HepG2 (cell line): ENCODE measurements around the gene WDR73. TPM values are rescaled to one million over a fixed set of nuclear protein-coding genes. Genes with fewer than 3 reads are reported as not detected.

Experiments used
- ATF7 ChIP-seq, 2 experiments: fragments of 450-650 bp in 1 of 2; sonication (generic) in 1 of 2; formaldehyde crosslinking in 1 of 2; IDR thresholded peaks; 2 replicates each; pipeline versions ENCODE4 v1.4.0 to v1.6.1; 2016 to 2020; ENCODE audit warnings: antibody characterized with exemption in 1 of 2, mild to moderate bottlenecking in 1 of 2, missing genetic modification reagents in 1 of 2
- CENPX ChIP-seq: sonication (generic); formaldehyde crosslinking; IDR thresholded peaks from 2 replicates; pipeline ENCODE4 v1.9.0; 2021; ENCODE audit warnings: mild to moderate bottlenecking, missing genetic modification reagents, moderate library complexity
- KLF11 ChIP-seq: IDR thresholded peaks from 2 replicates; pipeline ENCODE4 v1.6.1; 2016; ENCODE audit warnings: missing compliant biosample characterization
- RARG ChIP-seq: sonication (generic); formaldehyde crosslinking; IDR thresholded peaks from 2 replicates; pipeline ENCODE4 v1.4.0; 2020; ENCODE audit warnings: low read depth, mild to moderate bottlenecking, missing genetic modification reagents
- SMAD3 ChIP-seq: sonication (generic); formaldehyde crosslinking; IDR thresholded peaks from 2 replicates; pipeline ENCODE4 v1.4.0; 2020; ENCODE audit warnings: missing genetic modification reagents
- ZNF12 ChIP-seq: sonication (generic); formaldehyde crosslinking; IDR thresholded peaks from 2 replicates; pipeline ENCODE4 v1.5.0; 2020; ENCODE audit warnings: missing genetic modification reagents
- ZNF616 ChIP-seq: sonication (generic); formaldehyde crosslinking; IDR thresholded peaks from 2 replicates; pipeline ENCODE4 v1.5.0; 2020; ENCODE audit warnings: low read depth, mild to moderate bottlenecking, missing genetic modification reagents
- ZNF878 ChIP-seq: sonication (generic); formaldehyde crosslinking; IDR thresholded peaks from 2 replicates; pipeline ENCODE4 v1.8.1; 2023; ENCODE audit warnings: mild to moderate bottlenecking, missing genetic modification reagents, moderate library complexity
- ZZZ3 ChIP-seq: sonication (generic); formaldehyde crosslinking; IDR thresholded peaks from 2 replicates; pipeline ENCODE4 v1.4.0; 2020; ENCODE audit warnings: missing genetic modification reagents, mild to moderate bottlenecking, borderline replicate concordance
- polyA plus RNA-seq, 8 experiments: library from polyadenylated mRNA; depleted of rRNA in 3 of 8; stranded (reverse) in 7 of 8; unstranded in 1 of 8; fragments of >200 nt; fragmentation: Illumina TruSeq in 4 of 8; extraction: Trizol in 4 of 8; gene quantifications; 2 replicates each; pipeline versions ENCODE4 v1.2.1 to v1.2.3, GENCODE V29; 2011 to 2016; ENCODE audit warnings: low read depth in 4 of 8, missing spikeins in 1 of 8, mixed read lengths in 1 of 8; ENCODE audit not compliant: insufficient read depth in 1 of 8
- total RNA-seq, 5 experiments: library from RNA; depleted of rRNA; stranded (reverse); fragments of >200 nt; fragmentation: Illumina TruSeq; extraction: Trizol; gene quantifications; 2 replicates each; pipeline ENCODE4 v1.2.3, GENCODE V29; 2016; ENCODE audit warnings: low read depth in 1 of 5
- TF ChIP-seq, protein P1 (sequence below): sonication (generic); formaldehyde crosslinking; IDR thresholded peaks from 2 replicates; pipeline ENCODE4 v1.4.0; 2020; ENCODE audit warnings: missing genetic modification reagents
- TF ChIP-seq, protein P2 (sequence below): sonication (generic); formaldehyde crosslinking; IDR thresholded peaks from 2 replicates; pipeline ENCODE4 v1.8.1; 2023; ENCODE audit warnings: mild to moderate bottlenecking, missing genetic modification reagents
- TF ChIP-seq, protein P3 (sequence below): sonication (generic); formaldehyde crosslinking; IDR thresholded peaks from 2 replicates; pipeline ENCODE4 v1.4.0; 2020; ENCODE audit warnings: missing genetic modification reagents
- TF ChIP-seq, protein P4 (sequence below): sonication (generic); formaldehyde crosslinking; IDR thresholded peaks from 2 replicates; pipeline ENCODE4 v1.4.0; 2020; ENCODE audit warnings: mild to moderate bottlenecking, missing genetic modification reagents
- TF ChIP-seq, protein P5 (sequence below): sonication (generic); formaldehyde crosslinking; IDR thresholded peaks from 2 replicates; pipeline ENCODE4 v1.4.0; 2020; ENCODE audit warnings: mild to moderate bottlenecking, missing genetic modification reagents, borderline replicate concordance

WDR73 gene
- total and polyA plus RNA-seq, 2 of the 13 experiments (the other 11 are each of a cell fraction or from before 2014, with no cell fraction given), result 20.0 to 35.5 TPM

DNA sequence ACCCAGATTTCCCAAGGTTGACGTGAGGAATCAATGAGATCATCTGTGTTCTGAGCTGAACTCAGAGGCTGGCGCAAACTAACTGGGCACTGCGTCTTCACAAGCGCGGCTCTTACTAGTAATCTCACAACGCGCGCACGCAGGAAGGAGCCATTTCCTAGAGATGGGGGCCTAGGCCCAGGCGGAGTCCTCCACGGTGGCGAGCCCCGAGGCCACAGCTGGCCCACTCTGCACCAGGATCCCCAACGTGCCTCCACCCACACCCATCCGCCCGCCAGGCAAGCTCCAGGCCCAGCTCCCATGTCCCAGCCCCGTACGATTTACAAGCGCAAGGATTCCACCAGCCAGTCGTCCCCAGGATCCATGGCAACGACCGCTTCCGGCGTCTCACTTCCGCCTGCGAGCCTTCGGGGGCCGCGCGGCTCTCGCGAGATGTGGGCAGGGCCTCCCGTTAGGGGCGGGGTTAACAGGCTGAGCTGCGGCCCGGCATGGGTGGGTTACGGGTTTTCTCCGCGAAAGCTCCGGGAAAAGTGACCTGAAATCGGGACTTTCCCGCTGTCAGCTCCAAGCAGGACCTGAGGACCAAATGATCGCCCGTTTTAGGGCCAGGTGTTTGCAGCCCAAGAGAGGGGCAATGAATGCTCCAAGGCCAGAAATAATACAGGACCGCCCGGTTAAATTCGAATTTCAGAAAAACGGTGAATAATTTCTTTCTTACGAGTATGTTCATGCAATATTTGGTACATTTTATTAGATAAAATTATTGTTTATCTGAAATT is at the start of gene WDR73 (continued):
- TF ChIP-seq, protein P1, sequence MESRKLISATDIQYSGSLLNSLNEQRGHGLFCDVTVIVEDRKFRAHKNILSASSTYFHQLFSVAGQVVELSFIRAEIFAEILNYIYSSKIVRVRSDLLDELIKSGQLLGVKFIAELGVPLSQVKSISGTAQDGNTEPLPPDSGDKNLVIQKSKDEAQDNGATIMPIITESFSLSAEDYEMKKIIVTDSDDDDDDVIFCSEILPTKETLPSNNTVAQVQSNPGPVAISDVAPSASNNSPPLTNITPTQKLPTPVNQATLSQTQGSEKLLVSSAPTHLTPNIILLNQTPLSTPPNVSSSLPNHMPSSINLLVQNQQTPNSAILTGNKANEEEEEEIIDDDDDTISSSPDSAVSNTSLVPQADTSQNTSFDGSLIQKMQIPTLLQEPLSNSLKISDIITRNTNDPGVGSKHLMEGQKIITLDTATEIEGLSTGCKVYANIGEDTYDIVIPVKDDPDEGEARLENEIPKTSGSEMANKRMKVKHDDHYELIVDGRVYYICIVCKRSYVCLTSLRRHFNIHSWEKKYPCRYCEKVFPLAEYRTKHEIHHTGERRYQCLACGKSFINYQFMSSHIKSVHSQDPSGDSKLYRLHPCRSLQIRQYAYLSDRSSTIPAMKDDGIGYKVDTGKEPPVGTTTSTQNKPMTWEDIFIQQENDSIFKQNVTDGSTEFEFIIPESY, result no peak
- TF ChIP-seq, protein P2, sequence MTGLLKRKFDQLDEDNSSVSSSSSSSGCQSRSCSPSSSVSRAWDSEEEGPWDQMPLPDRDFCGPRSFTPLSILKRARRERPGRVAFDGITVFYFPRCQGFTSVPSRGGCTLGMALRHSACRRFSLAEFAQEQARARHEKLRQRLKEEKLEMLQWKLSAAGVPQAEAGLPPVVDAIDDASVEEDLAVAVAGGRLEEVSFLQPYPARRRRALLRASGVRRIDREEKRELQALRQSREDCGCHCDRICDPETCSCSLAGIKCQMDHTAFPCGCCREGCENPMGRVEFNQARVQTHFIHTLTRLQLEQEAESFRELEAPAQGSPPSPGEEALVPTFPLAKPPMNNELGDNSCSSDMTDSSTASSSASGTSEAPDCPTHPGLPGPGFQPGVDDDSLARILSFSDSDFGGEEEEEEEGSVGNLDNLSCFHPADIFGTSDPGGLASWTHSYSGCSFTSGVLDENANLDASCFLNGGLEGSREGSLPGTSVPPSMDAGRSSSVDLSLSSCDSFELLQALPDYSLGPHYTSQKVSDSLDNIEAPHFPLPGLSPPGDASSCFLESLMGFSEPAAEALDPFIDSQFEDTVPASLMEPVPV, result peak; percentile 57; the same call in 1 of the 2 replicates
- no peak for TF ChIP-seq CENPX (CRISPR knock-in tag)
- no peak for TF ChIP-seq ZNF878 (CRISPR knock-in tag)
- TF ChIP-seq, protein P3, sequence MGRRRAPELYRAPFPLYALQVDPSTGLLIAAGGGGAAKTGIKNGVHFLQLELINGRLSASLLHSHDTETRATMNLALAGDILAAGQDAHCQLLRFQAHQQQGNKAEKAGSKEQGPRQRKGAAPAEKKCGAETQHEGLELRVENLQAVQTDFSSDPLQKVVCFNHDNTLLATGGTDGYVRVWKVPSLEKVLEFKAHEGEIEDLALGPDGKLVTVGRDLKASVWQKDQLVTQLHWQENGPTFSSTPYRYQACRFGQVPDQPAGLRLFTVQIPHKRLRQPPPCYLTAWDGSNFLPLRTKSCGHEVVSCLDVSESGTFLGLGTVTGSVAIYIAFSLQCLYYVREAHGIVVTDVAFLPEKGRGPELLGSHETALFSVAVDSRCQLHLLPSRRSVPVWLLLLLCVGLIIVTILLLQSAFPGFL (CRISPR knock-in tag), result 0 out of 2 replicates have a peak, but pooled peaks have one; percentile 30
- TF ChIP-seq RARG, result no peak
- TF ChIP-seq SMAD3 (CRISPR knock-in tag), result no peak; the same call in 1 of the 2 replicates
- TF ChIP-seq, protein P4, sequence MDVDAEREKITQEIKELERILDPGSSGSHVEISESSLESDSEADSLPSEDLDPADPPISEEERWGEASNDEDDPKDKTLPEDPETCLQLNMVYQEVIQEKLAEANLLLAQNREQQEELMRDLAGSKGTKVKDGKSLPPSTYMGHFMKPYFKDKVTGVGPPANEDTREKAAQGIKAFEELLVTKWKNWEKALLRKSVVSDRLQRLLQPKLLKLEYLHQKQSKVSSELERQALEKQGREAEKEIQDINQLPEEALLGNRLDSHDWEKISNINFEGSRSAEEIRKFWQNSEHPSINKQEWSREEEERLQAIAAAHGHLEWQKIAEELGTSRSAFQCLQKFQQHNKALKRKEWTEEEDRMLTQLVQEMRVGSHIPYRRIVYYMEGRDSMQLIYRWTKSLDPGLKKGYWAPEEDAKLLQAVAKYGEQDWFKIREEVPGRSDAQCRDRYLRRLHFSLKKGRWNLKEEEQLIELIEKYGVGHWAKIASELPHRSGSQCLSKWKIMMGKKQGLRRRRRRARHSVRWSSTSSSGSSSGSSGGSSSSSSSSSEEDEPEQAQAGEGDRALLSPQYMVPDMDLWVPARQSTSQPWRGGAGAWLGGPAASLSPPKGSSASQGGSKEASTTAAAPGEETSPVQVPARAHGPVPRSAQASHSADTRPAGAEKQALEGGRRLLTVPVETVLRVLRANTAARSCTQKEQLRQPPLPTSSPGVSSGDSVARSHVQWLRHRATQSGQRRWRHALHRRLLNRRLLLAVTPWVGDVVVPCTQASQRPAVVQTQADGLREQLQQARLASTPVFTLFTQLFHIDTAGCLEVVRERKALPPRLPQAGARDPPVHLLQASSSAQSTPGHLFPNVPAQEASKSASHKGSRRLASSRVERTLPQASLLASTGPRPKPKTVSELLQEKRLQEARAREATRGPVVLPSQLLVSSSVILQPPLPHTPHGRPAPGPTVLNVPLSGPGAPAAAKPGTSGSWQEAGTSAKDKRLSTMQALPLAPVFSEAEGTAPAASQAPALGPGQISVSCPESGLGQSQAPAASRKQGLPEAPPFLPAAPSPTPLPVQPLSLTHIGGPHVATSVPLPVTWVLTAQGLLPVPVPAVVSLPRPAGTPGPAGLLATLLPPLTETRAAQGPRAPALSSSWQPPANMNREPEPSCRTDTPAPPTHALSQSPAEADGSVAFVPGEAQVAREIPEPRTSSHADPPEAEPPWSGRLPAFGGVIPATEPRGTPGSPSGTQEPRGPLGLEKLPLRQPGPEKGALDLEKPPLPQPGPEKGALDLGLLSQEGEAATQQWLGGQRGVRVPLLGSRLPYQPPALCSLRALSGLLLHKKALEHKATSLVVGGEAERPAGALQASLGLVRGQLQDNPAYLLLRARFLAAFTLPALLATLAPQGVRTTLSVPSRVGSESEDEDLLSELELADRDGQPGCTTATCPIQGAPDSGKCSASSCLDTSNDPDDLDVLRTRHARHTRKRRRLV (CRISPR knock-in tag), result peak; percentile 60; the same call in 1 of the 2 replicates
- peak; percentile 75; the same call in 1 of the 2 replicates for TF ChIP-seq KLF11 (CRISPR knock-in tag)
- no peak for TF ChIP-seq ZNF12 (CRISPR knock-in tag)
- no peak; the same call in 1 of the 2 replicates for TF ChIP-seq ZZZ3 (CRISPR knock-in tag)
- no peak for TF ChIP-seq ZNF616
- TF ChIP-seq, protein P5, sequence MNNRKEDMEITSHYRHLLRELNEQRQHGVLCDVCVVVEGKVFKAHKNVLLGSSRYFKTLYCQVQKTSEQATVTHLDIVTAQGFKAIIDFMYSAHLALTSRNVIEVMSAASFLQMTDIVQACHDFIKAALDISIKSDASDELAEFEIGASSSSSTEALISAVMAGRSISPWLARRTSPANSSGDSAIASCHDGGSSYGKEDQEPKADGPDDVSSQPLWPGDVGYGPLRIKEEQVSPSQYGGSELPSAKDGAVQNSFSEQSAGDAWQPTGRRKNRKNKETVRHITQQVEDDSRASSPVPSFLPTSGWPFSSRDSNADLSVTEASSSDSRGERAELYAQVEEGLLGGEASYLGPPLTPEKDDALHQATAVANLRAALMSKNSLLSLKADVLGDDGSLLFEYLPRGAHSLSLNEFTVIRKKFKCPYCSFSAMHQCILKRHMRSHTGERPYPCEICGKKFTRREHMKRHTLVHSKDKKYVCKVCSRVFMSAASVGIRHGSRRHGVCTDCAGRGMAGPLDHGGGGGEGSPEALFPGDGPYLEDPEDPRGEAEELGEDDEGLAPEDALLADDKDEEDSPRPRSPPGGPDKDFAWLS (CRISPR knock-in tag), result no peak
- no peak for TF ChIP-seq ATF7 (IDR thresholded peaks at IDR 0.05)
- TF ChIP-seq ATF7 (CRISPR knock-in tag; IDR thresholded peaks at IDR 0.05), result no peak
